SK-N-SH (cell line): ENCODE data around the gene PTPRS.

Source experiments
- FOSL2 ChIP-seq: IDR thresholded peaks from 2 replicates; pipeline ENCODE4 v1.4.0; 2012; ENCODE audit warnings: low read depth, mild to moderate bottlenecking, moderate library complexity, borderline replicate concordance
- MEF2A ChIP-seq: IDR thresholded peaks from 2 replicates; pipeline ENCODE4 v1.4.0; 2012; ENCODE audit warnings: low read depth, borderline replicate concordance
- POLR2AphosphoS5 ChIP-seq: IDR thresholded peaks from 2 replicates; pipeline ENCODE4 v1.6.1; 2012; ENCODE audit warnings: low read depth, low read length
- RAD21 ChIP-seq: IDR thresholded peaks from 2 replicates; pipeline ENCODE4 v1.6.1; 2012; ENCODE audit warnings: mild to moderate bottlenecking, low read length
- TF ChIP-seq, protein P1 (sequence below): fragments of 200-600 bp; sonication (generic); IDR thresholded peaks from 2 replicates; pipeline ENCODE4 v1.6.1; 2017; ENCODE audit warnings: antibody characterized with exemption, mild to moderate bottlenecking, moderate library complexity

DNA sequence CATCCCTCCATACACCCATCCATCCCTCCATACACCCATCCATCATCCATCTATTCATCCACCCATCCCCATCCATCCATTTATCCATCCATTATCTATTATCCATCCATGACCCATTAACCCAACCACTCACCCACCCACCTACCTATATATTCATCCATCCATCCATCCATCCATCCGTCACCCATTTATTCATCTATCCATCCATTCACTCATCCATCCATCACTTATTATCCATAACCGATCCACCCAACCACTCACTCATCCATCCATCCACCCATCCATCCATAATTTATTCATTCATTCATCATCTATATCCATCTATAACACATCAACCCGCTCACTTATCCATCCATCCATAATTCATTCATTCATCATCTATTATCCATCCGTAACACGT is 28.7 kb upstream of the PTPRS start:
- TF ChIP-seq POLR2AphosphoS5 (no peak), RAD21 (no peak), MEF2A (no peak), FOSL2 (no peak)
- TF ChIP-seq, protein P1, sequence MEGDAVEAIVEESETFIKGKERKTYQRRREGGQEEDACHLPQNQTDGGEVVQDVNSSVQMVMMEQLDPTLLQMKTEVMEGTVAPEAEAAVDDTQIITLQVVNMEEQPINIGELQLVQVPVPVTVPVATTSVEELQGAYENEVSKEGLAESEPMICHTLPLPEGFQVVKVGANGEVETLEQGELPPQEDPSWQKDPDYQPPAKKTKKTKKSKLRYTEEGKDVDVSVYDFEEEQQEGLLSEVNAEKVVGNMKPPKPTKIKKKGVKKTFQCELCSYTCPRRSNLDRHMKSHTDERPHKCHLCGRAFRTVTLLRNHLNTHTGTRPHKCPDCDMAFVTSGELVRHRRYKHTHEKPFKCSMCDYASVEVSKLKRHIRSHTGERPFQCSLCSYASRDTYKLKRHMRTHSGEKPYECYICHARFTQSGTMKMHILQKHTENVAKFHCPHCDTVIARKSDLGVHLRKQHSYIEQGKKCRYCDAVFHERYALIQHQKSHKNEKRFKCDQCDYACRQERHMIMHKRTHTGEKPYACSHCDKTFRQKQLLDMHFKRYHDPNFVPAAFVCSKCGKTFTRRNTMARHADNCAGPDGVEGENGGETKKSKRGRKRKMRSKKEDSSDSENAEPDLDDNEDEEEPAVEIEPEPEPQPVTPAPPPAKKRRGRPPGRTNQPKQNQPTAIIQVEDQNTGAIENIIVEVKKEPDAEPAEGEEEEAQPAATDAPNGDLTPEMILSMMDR = no peak
